ENCODE measurements around the gene NOS1AP.
"Not testable (repeated sequence)": the region's sequence is repeated elsewhere in the genome, so short reads cannot be mapped to it uniquely, and the experiment has no call there.

GRCh38 chr1:162174027-162174426, 104.5 kb downstream of the NOS1AP start:
- not testable (repeated sequence) for TF ChIP-seq EZH2phosphoT487 (IDR thresholded peaks at IDR 0.05; ENCODE audit: borderline replicate concordance); CTCF (conservative IDR thresholded peaks at IDR 0.05; ENCODE audit: low read length)
